PC-3 (cell line): ENCODE data around the gene SAAL1. TPM values are rescaled to one million over a fixed set of nuclear protein-coding genes. Genes with fewer than 3 reads are reported as not detected.
A peak's percentile ranks its signal among the peaks of the same experiment; 100 is the strongest.

Source experiments
- ATAC-seq: fragments of 200-7000 bp; cut with Tn5 transposase; 2 replicates; pipeline ENCODE4 v1.9.1; 2020; ENCODE audit warnings: mild to moderate bottlenecking, moderate library complexity
- Bru-seq: library from RNA; stranded (reverse); fragments of 400-500 nt; gene quantifications from one replicate; lab custom pipeline; 2021; lab: Mats Ljungman, UMichigan
- BruChase-seq, 2 experiments: library from RNA; stranded (reverse); fragments of 400-500 nt; gene quantifications; one replicate each; lab custom pipeline; 2021; lab: Mats Ljungman, UMichigan
- BruUV-seq: library from RNA; stranded (reverse); fragments of 400-500 nt; replicated peaks from 2 replicates; lab custom pipeline; 2021; lab: Mats Ljungman, UMichigan
- CTCF ChIA-PET: fragments of 300-600 bp; sonication (Branson Sonifier 250); formaldehyde crosslinking; loops from one replicate; lab custom pipeline; 2022; ENCODE audit warnings: antibody characterized with exemption; lab: Charles Lee
- POLR2A ChIA-PET: fragments of 300-600 bp; sonication (Branson Sonifier 250); formaldehyde crosslinking; loops from one replicate; lab custom pipeline; 2022; ENCODE audit warnings: antibody characterized with exemption; ENCODE audit not compliant: unreplicated experiment; lab: Charles Lee
- DNase-seq: peaks from one replicate; pipeline ENCODE4 v3.0.0-alpha.2; 2015
- H2AFZ ChIP-seq: fragments of 300-600 bp; sonication (generic); 2 replicates; pipeline ENCODE4 v1.6.0; 2016; ENCODE audit warnings: antibody characterized with exemption, low read length
- H3F3A ChIP-seq: fragments of 300-600 bp; sonication (generic); one replicate; pipeline ENCODE4 v1.6.0; 2017; ENCODE audit warnings: antibody characterized with exemption, low read length, control low read depth, mild to moderate bottlenecking; ENCODE audit not compliant: unreplicated experiment
- H3K27ac ChIP-seq: fragments of 300-600 bp; sonication (generic); 2 replicates; pipeline ENCODE4 v1.5.1; 2016; ENCODE audit warnings: mild to moderate bottlenecking, low read length
- H3K27me3 ChIP-seq: fragments of 300-600 bp; sonication (generic); 2 replicates; pipeline ENCODE4 v1.6.1; 2016; ENCODE audit warnings: low read length, mixed read lengths
- H3K36me3 ChIP-seq: fragments of 300-600 bp; sonication (generic); 2 replicates; pipeline ENCODE4 v1.6.1; 2016; ENCODE audit warnings: low read depth, mixed run types, low read length, mixed read lengths
- H3K4me1 ChIP-seq: fragments of 300-600 bp; sonication (generic); 2 replicates; pipeline ENCODE4 v1.5.1; 2016; ENCODE audit warnings: low read length; ENCODE audit not compliant: insufficient read depth
- H3K4me2 ChIP-seq: fragments of 300-600 bp; sonication (generic); 2 replicates; pipeline ENCODE4 v1.6.0; 2016; ENCODE audit warnings: low read length
- H3K4me3 ChIP-seq: fragments of 300-600 bp; sonication (generic); 2 replicates; pipeline ENCODE4 v1.5.1; 2016; ENCODE audit warnings: mild to moderate bottlenecking, low read length, mixed read lengths
- H3K79me2 ChIP-seq: fragments of 300-600 bp; sonication (generic); 2 replicates; pipeline ENCODE4 v1.6.1; 2017; ENCODE audit warnings: low read length, mixed read lengths
- H3K9ac ChIP-seq: fragments of 300-600 bp; sonication (generic); 2 replicates; pipeline ENCODE4 v1.6.0; 2016; ENCODE audit warnings: mild to moderate bottlenecking, low read length
- H3K9me2 ChIP-seq: fragments of 300-600 bp; sonication (generic); replicated peaks from 2 replicates; pipeline ENCODE4 v1.6.1; 2016; ENCODE audit warnings: mixed run types, low read length, mixed read lengths
- H3K9me3 ChIP-seq: fragments of 300-600 bp; sonication (generic); 2 replicates; pipeline ENCODE4 v1.6.1; 2016; ENCODE audit warnings: low read length, mixed read lengths
- H4K20me1 ChIP-seq: fragments of 300-600 bp; sonication (generic); 2 replicates; pipeline ENCODE4 v1.6.1; 2016; ENCODE audit warnings: low read length, mixed read lengths
- CTCF ChIP-seq: fragments of 300-600 bp; sonication (generic); conservative IDR thresholded peaks from 2 replicates; pipeline ENCODE4 v1.5.1; 2017; ENCODE audit warnings: antibody characterized with exemption, low read depth, mild to moderate bottlenecking, low read length
- EZH2 ChIP-seq: fragments of 300-600 bp; sonication (generic); IDR thresholded peaks from one replicate; pipeline ENCODE4 v1.6.1; 2017; ENCODE audit warnings: antibody characterized with exemption, mild to moderate bottlenecking, low read length; ENCODE audit not compliant: unreplicated experiment
- EZH2phosphoT487 ChIP-seq: fragments of 300-600 bp; sonication (generic); IDR thresholded peaks from 2 replicates; pipeline ENCODE4 v1.6.1; 2018; ENCODE audit warnings: mild to moderate bottlenecking, antibody characterized with exemption, low read length, borderline replicate concordance
- intact Hi-C: fragments of 100-400 bp; cut with micrococcal nuclease; formaldehyde crosslinking; loops from 2 replicates; pipeline ENCODE4 v1.9.0; 2023
- long read RNA-seq: library from polyadenylated mRNA; unstranded; transcript quantifications from one replicate; pipeline ENCODE4 v2.0.0, GENCODE V29; 2021; ENCODE audit not compliant: unreplicated experiment
- total RNA-seq: library from RNA; depleted of rRNA; stranded (reverse); fragments of >200 nt; gene quantifications from 2 replicates; pipeline ENCODE4 v1.2.3, GENCODE V29; 2014; rRNA removed

The SAAL1 gene, protein sequence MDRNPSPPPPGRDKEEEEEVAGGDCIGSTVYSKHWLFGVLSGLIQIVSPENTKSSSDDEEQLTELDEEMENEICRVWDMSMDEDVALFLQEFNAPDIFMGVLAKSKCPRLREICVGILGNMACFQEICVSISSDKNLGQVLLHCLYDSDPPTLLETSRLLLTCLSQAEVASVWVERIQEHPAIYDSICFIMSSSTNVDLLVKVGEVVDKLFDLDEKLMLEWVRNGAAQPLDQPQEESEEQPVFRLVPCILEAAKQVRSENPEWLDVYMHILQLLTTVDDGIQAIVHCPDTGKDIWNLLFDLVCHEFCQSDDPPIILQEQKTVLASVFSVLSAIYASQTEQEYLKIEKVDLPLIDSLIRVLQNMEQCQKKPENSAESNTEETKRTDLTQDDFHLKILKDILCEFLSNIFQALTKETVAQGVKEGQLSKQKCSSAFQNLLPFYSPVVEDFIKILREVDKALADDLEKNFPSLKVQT
- 21.5 and 25.4 TPM in 2 replicates for total RNA-seq
- Bru-seq, nascent RNA, result percentile 70 among the genes with signal in this experiment
- BruChase-seq, experiment 1, labeled RNA remaining after a 6-hour chase, result percentile 62 among the genes with signal in this experiment
- percentile 64 among the genes with signal in this experiment for BruChase-seq, experiment 2, labeled RNA remaining after a 2-hour chase
- long read RNA-seq, transcript SAAL1-202 (12 exons, 1,582 nt), result major isoform, 11 of 23 reads
- long read RNA-seq, partial matches to known transcripts, result 0 of 23 reads
- long read RNA-seq, other reads (novel, unspliced or antisense), result 5 of 23 reads

DNA sequence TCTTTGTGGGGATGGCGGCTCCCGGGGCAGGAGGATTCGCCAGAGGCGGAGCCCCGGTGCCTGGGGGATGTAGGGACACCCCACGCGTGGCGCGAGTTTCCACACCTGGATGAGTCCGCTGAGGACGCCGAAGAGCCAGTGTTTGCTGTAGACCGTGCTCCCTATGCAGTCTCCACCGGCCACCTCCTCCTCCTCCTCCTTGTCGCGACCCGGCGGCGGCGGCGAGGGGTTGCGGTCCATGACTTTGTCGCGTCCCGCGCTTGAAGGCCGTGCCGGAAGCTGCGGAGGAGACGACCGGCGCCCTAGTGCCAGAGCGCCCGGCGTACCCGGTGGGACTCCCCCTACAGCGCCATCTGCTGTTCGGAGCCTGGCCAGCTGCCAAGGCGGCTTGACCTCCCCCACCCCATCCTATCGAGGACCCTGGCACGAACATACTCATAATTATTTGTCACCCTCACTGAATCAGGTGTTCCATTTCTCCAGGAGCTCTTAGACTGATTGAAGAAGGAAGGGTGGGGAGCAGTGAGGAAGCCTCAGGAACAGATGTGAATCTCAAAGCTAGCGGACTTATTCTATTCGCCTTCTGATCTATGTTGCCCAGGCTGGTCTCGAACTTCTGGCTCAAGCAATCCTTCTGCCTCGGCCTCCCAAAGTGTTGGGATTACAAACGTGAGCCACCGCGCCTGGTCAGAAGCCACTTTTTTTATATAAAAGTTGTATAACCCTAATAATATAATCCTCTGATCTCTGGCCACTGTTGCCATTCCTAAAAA is at the start of gene SAAL1:
TSS of gene SAAL1 (minus strand) at position 281 of the 773 bp plus-strand sequence. CDS start at position 240, 41 bp downstream.
- H3K4me1 ChIP-seq, result peaks cover 21% of the 10 kb centered on the region
- no peaks in the 10 kb centered on the region for H3F3A ChIP-seq
- intact Hi-C loops, result loop anchor here (1.0 to 5.0 kb wide), 2 partner anchors 94 to 114 kb away; partner anchors contain the start of gene SERGEF
- peaks cover 17% of the 10 kb centered on the region for H3K36me3 ChIP-seq
- no peaks in the 10 kb centered on the region for H4K20me1 ChIP-seq
- H3K4me2 ChIP-seq, result peak within 1 kb of the TSS; percentile 78
- ChIA-PET POLR2A (interaction anchor here (0.6 kb wide), 1 partner anchor 897 kb away, joined by 4 read pairs; no protein-coding TSS in a partner anchor), CTCF (interaction anchor here (0.6 to 0.8 kb wide), 2 partner anchors 18 to 216 kb away, joined by 3 read pairs; partner anchors contain the start of gene HPS5)
- H3K9me3 ChIP-seq, result no peaks in the 10 kb centered on the region
- no TSS peak for BruUV-seq
- DNase-seq (peak; percentile 77), ATAC-seq (peak; percentile 93)
- peak within 1 kb of the TSS; percentile 93 for H3K4me3 ChIP-seq
- H3K27ac ChIP-seq, result peak within 1 kb of the TSS; percentile 6; the same call in 1 of the 2 replicates
- peak within 1 kb of the TSS; percentile 93 for H2AFZ ChIP-seq
- H3K27me3 ChIP-seq, result no peaks in the 10 kb centered on the region
- H3K79me2 ChIP-seq, result peaks cover 29% of the 10 kb centered on the region
- peak within 1 kb of the TSS; percentile 94 for H3K9ac ChIP-seq
- H3K9me2 ChIP-seq, result no peaks in the 10 kb centered on the region
- TF ChIP-seq CTCF, result peak; percentile 81
- TF ChIP-seq EZH2, result no peak
- no peak for TF ChIP-seq EZH2phosphoT487

DNA sequence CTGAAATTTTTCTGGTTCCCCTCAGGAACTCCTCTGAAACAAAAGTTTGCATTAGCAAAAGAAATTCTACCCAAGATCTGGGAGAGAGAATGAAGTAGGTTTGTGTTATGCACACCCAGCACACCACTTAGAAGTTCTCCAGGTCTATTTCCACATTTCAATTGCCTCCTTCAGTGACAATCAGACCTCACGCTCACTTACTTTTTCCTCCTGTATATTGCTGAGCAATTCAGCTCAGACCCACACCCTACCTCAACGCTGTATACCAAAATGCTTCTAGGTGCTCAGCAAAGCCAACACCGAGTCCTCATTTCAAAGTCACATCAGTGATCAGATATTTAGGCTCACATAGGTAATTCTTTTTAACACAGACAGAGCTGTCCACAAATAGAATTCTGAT is 45.7 kb upstream of the SAAL1 start:
- intact Hi-C loops, result no loop called here
- no peaks in the 10 kb centered on the region for H3K4me1 ChIP-seq
- no peak for DNase-seq
- ChIA-PET POLR2A (no interaction called here), CTCF (no interaction called here)
- H3K27ac ChIP-seq, result no peak overlapping the region
- no peak overlapping the region for H2AFZ ChIP-seq
- H3K9me2 ChIP-seq, result no peaks in the 10 kb centered on the region
- H3K27me3 ChIP-seq, result peaks cover 70% of the 10 kb centered on the region
- H3K4me2 ChIP-seq, result no peak overlapping the region
- H3K9me3 ChIP-seq, result no peaks in the 10 kb centered on the region
- no peaks in the 10 kb centered on the region for H3K36me3 ChIP-seq
- H4K20me1 ChIP-seq, result no peaks in the 10 kb centered on the region
- ATAC-seq, result no peak
- H3K4me3 ChIP-seq, result no peak overlapping the region
- H3K79me2 ChIP-seq, result no peaks in the 10 kb centered on the region
- H3F3A ChIP-seq, result no peaks in the 10 kb centered on the region
- TF ChIP-seq EZH2 (no peak), CTCF (no peak), EZH2phosphoT487 (no peak)
- H3K9ac ChIP-seq, result no peak overlapping the region
- no TSS peak for BruUV-seq
